BJ (cell line): ENCODE results near the gene MYL7. TPM values are rescaled to one million over a fixed set of nuclear protein-coding genes. Genes with fewer than 3 reads are reported as not detected.

Experiments used
- CTCF ChIA-PET: fragments of 350-600 bp; formaldehyde crosslinking; extraction: SDS; loops from one replicate; lab custom pipeline; 2021; ENCODE audit warnings: antibody characterized with exemption, inconsistent platforms; lab: Yijun Ruan, JAX
- POLR2A ChIA-PET: fragments of 300-600 bp; sonication (Branson Sonifier 250); formaldehyde crosslinking; extraction: SDS; loops from one replicate; lab custom pipeline; 2021; ENCODE audit warnings: antibody characterized with exemption; lab: Charles Lee
- DNase-seq: peaks from one replicate; pipeline ENCODE4 v3.0.0-alpha.2; 2011; ENCODE audit warnings: low read depth
- H3K27me3 ChIP-seq: 2 replicates; pipeline ENCODE4 v1.6.0; 2011; ENCODE audit warnings: low read length; ENCODE audit not compliant: control insufficient read depth, insufficient read depth
- H3K36me3 ChIP-seq: 2 replicates; pipeline ENCODE4 v1.5.1; 2011; ENCODE audit warnings: low read length; ENCODE audit not compliant: control insufficient read depth, insufficient read depth
- H3K4me3 ChIP-seq: 2 replicates; pipeline ENCODE4 v1.5.1; 2011; ENCODE audit warnings: low read depth, mild to moderate bottlenecking, control low read depth, low read length
- polyA plus RNA-seq: library from polyadenylated mRNA; depleted of rRNA; stranded (reverse); fragments of >200 nt; gene quantifications from 2 replicates; pipeline ENCODE4 v1.2.3, GENCODE V29; 2011
- TF ChIP-seq, protein P1 (sequence below): IDR thresholded peaks from 2 replicates; pipeline ENCODE4 v1.5.1; 2011; ENCODE audit warnings: low read depth, mild to moderate bottlenecking, control low read depth, inconsistent platforms, low read length, moderate library complexity; ENCODE audit not compliant: insufficient read depth

MYL7 gene
- polyA plus RNA-seq, 1 experiment, result 0.26 TPM

DNA sequence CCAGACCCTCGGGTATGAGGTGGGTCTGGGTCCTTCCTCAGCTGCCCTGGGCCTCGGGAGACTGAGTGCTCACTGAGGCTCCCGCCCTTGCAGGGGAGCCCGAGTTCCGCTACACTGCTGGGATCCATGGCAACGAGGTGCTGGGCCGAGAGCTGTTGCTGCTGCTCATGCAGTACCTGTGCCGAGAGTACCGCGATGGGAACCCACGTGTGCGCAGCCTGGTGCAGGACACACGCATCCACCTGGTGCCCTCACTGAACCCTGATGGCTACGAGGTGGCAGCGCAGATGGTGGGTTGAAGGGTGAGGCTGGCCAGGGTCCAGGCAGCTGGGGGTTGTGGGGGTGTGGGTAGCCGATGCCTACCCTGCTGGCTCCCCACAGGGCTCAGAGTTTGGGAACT lies 29.4 kb downstream of the MYL7 start:
- ChIA-PET CTCF (interaction anchor here (1.4 to 2.2 kb wide), 2 partner anchors 11 to 85 kb away, joined by 3 to 7 read pairs; partner anchors contain the start of gene POLD2), POLR2A (no interaction called here)
- H3K27me3 ChIP-seq, result no peaks in the 10 kb centered on the region

DNA sequence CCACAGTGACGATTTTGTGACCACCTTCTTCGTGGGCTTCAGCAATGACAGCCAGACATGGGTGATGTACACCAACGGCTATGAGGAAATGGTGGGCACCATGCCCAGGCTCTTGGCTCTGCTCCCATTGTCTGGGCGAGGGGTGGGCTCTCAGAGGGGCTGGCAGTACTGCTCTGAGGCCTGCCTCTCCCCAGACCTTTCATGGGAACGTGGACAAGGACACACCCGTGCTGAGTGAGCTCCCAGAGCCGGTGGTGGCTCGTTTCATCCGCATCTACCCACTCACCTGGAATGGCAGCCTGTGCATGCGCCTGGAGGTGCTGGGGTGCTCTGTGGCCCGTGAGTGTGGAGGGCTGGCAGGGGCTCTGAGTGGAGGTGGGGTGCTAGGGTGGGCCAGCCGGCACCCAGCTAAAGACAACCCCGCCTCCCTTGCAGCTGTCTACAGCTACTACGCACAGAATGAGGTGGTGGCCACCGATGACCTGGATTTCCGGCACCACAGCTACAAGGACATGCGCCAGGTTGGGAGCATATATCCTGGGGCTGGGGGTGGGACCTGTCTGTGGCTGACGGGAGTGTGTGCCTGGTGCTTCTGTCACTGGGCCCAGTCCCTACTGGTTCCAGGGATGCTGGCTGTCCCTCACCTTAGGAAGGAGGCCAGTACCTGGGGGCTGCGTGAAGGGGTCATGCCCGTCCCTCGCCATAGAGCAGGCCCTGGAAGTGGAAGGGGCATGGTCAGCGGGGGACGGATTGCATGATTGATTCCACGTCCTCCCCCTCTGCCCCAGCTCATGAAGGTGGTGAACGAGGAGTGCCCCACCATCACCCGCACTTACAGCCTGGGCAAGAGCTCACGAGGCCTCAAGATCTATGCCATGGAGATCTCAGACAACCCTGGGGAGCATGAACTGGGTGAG lies 30.2 kb downstream of the MYL7 start:
- ChIA-PET POLR2A (no interaction called here), CTCF (interaction anchor here (1.4 to 2.2 kb wide), 2 partner anchors 11 to 86 kb away, joined by 3 to 7 read pairs; partner anchors contain the start of gene POLD2)
- TF ChIP-seq, protein P1, sequence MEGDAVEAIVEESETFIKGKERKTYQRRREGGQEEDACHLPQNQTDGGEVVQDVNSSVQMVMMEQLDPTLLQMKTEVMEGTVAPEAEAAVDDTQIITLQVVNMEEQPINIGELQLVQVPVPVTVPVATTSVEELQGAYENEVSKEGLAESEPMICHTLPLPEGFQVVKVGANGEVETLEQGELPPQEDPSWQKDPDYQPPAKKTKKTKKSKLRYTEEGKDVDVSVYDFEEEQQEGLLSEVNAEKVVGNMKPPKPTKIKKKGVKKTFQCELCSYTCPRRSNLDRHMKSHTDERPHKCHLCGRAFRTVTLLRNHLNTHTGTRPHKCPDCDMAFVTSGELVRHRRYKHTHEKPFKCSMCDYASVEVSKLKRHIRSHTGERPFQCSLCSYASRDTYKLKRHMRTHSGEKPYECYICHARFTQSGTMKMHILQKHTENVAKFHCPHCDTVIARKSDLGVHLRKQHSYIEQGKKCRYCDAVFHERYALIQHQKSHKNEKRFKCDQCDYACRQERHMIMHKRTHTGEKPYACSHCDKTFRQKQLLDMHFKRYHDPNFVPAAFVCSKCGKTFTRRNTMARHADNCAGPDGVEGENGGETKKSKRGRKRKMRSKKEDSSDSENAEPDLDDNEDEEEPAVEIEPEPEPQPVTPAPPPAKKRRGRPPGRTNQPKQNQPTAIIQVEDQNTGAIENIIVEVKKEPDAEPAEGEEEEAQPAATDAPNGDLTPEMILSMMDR, result no peak
- DNase-seq, result no peak
- no peaks in the 10 kb centered on the region for H3K27me3 ChIP-seq
- H3K36me3 ChIP-seq, result peaks cover 61% of the 10 kb centered on the region
- H3K4me3 ChIP-seq, result no peak overlapping the region

More for the DNA sequence above, 29.4 kb downstream of the MYL7 start:
- Histone ChIP-seq H3K4me3 (no peak overlapping the region), H3K36me3 (peaks cover 61% of the 10 kb centered on the region)
- DNase-seq, result no peak
- TF ChIP-seq, protein P1, result no peak

DNA sequence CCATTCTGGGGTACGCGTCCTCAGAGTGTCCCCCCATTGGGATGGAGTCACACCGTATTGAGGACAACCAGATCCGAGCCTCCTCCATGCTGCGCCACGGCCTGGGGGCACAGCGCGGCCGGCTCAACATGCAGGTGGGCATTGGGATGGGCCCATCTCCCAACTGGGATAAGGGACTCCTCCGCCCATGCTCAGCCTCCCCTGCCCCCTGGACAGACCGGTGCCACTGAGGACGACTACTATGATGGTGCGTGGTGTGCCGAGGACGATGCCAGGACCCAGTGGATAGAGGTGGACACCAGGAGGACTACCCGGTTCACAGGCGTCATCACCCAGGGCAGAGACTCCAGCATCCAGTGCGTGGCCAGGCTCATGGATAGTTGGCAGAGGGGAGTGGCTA lies 31.1 kb downstream of the MYL7 start:
- TF ChIP-seq, protein P1, result no peak
- ChIA-PET CTCF (no interaction called here), POLR2A (no interaction called here)
- H3K27me3 ChIP-seq, result no peaks in the 10 kb centered on the region
- peaks cover 63% of the 10 kb centered on the region for H3K36me3 ChIP-seq
- no peak overlapping the region for H3K4me3 ChIP-seq
- DNase-seq, result no peak

DNA sequence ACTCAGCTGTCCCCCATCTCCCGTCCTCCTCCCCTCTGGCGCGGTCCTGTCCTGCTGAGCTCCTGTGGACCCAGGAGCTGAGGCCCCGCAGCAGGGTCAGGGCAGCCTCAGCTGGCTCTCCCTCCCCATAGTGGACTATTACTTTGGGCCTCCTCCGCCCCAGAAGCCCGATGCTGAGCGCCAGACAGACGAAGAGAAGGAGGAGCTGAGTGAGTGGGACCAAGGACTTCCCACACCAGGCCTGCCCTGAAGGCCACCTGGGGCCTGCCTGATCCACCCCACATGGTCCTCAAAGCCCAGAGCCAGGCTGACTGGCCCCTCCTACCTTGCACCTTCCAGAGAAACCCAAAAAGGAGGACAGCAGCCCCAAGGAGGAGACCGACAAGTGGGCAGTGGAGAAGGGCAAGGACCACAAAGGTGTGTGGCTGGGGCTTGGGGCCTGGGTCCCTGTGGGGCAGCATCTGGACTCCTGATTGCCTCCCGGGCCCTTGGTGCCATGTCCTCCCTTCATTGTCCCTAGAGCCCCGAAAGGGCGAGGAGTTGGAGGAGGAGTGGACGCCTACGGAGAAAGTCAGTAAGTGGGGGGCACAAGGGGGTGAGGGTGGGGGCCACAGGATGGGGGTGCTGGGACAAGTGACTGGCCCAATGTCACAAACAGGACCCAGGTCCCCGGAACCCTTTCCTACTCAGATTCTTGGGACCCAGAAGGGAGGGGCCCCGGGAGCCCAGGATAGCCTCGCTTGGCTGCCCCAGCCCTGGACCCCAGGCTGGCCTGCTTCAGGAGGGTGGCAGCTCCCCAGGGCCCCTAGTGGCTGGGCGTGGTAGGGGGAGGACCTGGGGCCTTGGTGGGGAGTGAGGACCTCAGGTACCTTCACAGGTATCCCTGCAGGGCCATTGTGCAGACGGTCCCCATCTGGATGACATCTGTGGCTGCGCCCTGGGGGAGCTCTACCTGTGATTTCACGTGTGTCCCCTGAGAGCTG lies 32.1 kb downstream of the MYL7 start:
- ChIA-PET POLR2A (no interaction called here), CTCF (interaction anchor here (1.3 kb wide), 1 partner anchor 22 kb away, joined by 5 read pairs; no protein-coding TSS in a partner anchor)
- DNase-seq, result no peak
- TF ChIP-seq, protein P1, result peak; percentile 13; the same call in 1 of the 2 replicates
- Histone ChIP-seq H3K36me3 (peaks cover 60% of the 10 kb centered on the region), H3K27me3 (no peaks in the 10 kb centered on the region), H3K4me3 (no peak overlapping the region)
